Endothelial cell of umbilical vein (primary cell): ENCODE results near the gene TMEM269. TPM values are rescaled to one million over a fixed set of nuclear protein-coding genes. Genes with fewer than 3 reads are reported as not detected.

Source experiments
- BruUV-seq: library from RNA; stranded (reverse); fragments of 400-500 nt; replicated peaks from 2 replicates; lab custom pipeline; 2021; lab: Mats Ljungman, UMichigan
- CTCF ChIA-PET: fragments of 300-600, 350-600 bp; sonication (Branson Sonifier 250); formaldehyde crosslinking; loops from one replicate; lab custom pipeline; 2021; ENCODE audit warnings: antibody characterized with exemption, inconsistent platforms; lab: Charles Lee
- POLR2A ChIA-PET: fragments of 300-600, 350-600 bp; sonication (Branson Sonifier 250); formaldehyde crosslinking; loops from one replicate; lab custom pipeline; 2021; ENCODE audit warnings: antibody characterized with exemption, inconsistent platforms; lab: Charles Lee
- DNase-seq: peaks from one replicate; pipeline ENCODE4 v3.0.0-alpha.2; 2011; ENCODE audit warnings: low read depth, low spot score
- FAIRE-seq: peaks from 2 replicates; lab custom pipeline; 2011; peaks lifted over from hg19 to GRCh38; lab: Jason Lieb, UNC
- H2AFZ ChIP-seq: 2 replicates; pipeline ENCODE4 v1.6.0; 2012; ENCODE audit warnings: low read depth, low read length, control low read depth, inconsistent platforms
- H3K27ac ChIP-seq: 2 replicates; pipeline ENCODE4 v1.5.1; 2011; ENCODE audit warnings: low read depth, mild to moderate bottlenecking, control low read depth, low read length, moderate library complexity; ENCODE audit not compliant: insufficient read depth
- H3K27me3 ChIP-seq, 2 experiments: 2 replicates each; pipeline versions ENCODE4 v1.6.0 to v1.6.1; 2011; ENCODE audit warnings: low read length in 2 of 2, mixed read lengths in 1 of 2; ENCODE audit not compliant: control insufficient read depth in 2 of 2, insufficient read depth in 2 of 2
- H3K36me3 ChIP-seq, 2 experiments: 2 replicates in 1 of 2; 3 replicates in 1 of 2; pipeline ENCODE4 v1.5.1; 2011; ENCODE audit warnings: low read length in 2 of 2, mild to moderate bottlenecking in 1 of 2, moderate library complexity in 1 of 2; ENCODE audit not compliant: control insufficient read depth in 2 of 2, insufficient read depth in 2 of 2; ENCODE audit errors: extremely low read depth in 1 of 2
- H3K4me1 ChIP-seq: 3 replicates; pipeline ENCODE4 v1.5.1; 2011; ENCODE audit warnings: mild to moderate bottlenecking, low read length; ENCODE audit not compliant: control insufficient read depth, insufficient read depth; ENCODE audit errors: extremely low read depth
- H3K4me2 ChIP-seq: 2 replicates; pipeline ENCODE4 v1.6.1; 2011; ENCODE audit warnings: low read length, control low read depth, mixed read lengths; ENCODE audit not compliant: insufficient read depth
- H3K4me3 ChIP-seq, 3 experiments: fragments of 200-600 bp in 1 of 3; sonication (generic), shearing (Covaris generic) in 1 of 3; replicated peaks in 1 of 3; 2 replicates each; pipeline ENCODE4 v1.5.1; 2011 to 2016; ENCODE audit warnings: control low read depth in 3 of 3, low read length in 3 of 3, mild to moderate bottlenecking in 2 of 3, inconsistent platforms in 1 of 3, low read depth in 1 of 3, moderate library complexity in 1 of 3; ENCODE audit not compliant: insufficient read depth in 1 of 3
- H3K79me2 ChIP-seq: 2 replicates; pipeline ENCODE4 v1.6.0; 2012; ENCODE audit warnings: low read length, inconsistent platforms; ENCODE audit not compliant: control insufficient read depth, insufficient read depth
- H3K9ac ChIP-seq: replicated peaks from 2 replicates; pipeline ENCODE3; 2011; ENCODE audit warnings: low read length, control low read depth; ENCODE audit not compliant: insufficient read depth; ENCODE audit errors: extremely low read depth
- H3K9me1 ChIP-seq: replicated peaks from 3 replicates; pipeline ENCODE4 v1.6.0; 2011; ENCODE audit warnings: mild to moderate bottlenecking, low read length; ENCODE audit not compliant: control insufficient read depth, insufficient read depth; ENCODE audit errors: extremely low read depth
- H3K9me3 ChIP-seq: replicated peaks from 2 replicates; pipeline ENCODE4 v1.5.1; 2012; ENCODE audit warnings: low read length, inconsistent platforms; ENCODE audit not compliant: control insufficient read depth, insufficient read depth
- H4K20me1 ChIP-seq: replicated peaks from 2 replicates; pipeline ENCODE3; 2011; ENCODE audit warnings: mild to moderate bottlenecking, low read length; ENCODE audit not compliant: control insufficient read depth, insufficient read depth; ENCODE audit errors: extremely low read depth
- CTCF ChIP-seq, 2 donors: IDR thresholded peaks; 1 replicate in 1 of 2; 2 replicates in 1 of 2; pipeline ENCODE4 v1.5.1; 2011; ENCODE audit warnings: low read length in 2 of 2, mild to moderate bottlenecking in 2 of 2, moderate library complexity in 2 of 2, control low read depth in 1 of 2, inconsistent platforms in 1 of 2, low read depth in 1 of 2; ENCODE audit not compliant: insufficient read depth in 1 of 2; ENCODE audit errors: extremely low read depth in 1 of 2
- EZH2 ChIP-seq: IDR thresholded peaks from 2 replicates; pipeline ENCODE4 v1.6.1; 2012; ENCODE audit warnings: borderline replicate concordance, low read depth, mild to moderate bottlenecking, moderate library complexity, low read length, inconsistent platforms; ENCODE audit not compliant: severe bottlenecking
- FOS ChIP-seq: IDR thresholded peaks from 2 replicates; pipeline ENCODE4 v1.6.1; 2011; ENCODE audit warnings: mild to moderate bottlenecking, low read length, moderate library complexity, borderline replicate concordance; ENCODE audit not compliant: insufficient read depth
- GATA2 ChIP-seq: IDR thresholded peaks from 2 replicates; pipeline ENCODE4 v1.7.0; 2011; ENCODE audit warnings: low read depth, mild to moderate bottlenecking, moderate library complexity, mixed read lengths, low read length; ENCODE audit not compliant: insufficient read length, insufficient read depth
- JUN ChIP-seq: IDR thresholded peaks from 2 replicates; pipeline ENCODE4 v1.6.1; 2011; ENCODE audit warnings: borderline replicate concordance, low read depth; ENCODE audit not compliant: insufficient read length, insufficient read depth
- MAX ChIP-seq: IDR thresholded peaks from 2 replicates; pipeline ENCODE4 v1.6.1; 2011; ENCODE audit not compliant: insufficient read depth, insufficient read length
- MYC ChIP-seq: IDR thresholded peaks from one replicate; pipeline ENCODE4 v1.6.1; 2011; ENCODE audit warnings: mild to moderate bottlenecking, low read depth, low read length
- POLR2A ChIP-seq: IDR thresholded peaks from 2 replicates; pipeline ENCODE4 v1.6.1; 2012; ENCODE audit warnings: low read depth, mild to moderate bottlenecking, control low read depth, low read length
- POLR2AphosphoS5 ChIP-seq: IDR thresholded peaks from 2 replicates; pipeline ENCODE4 v1.6.1; 2012; ENCODE audit warnings: low read depth, mild to moderate bottlenecking, control low read depth, low read length, moderate library complexity; ENCODE audit not compliant: insufficient read depth
- dilution Hi-C: fragments of 300-500 bp; cut with MboI; formaldehyde crosslinking; loops from one replicate; pipeline ENCODE4 v1.15.0; 2019; ENCODE audit warnings: low sequenced_read_pairs; ENCODE audit not compliant: extremely low pct_ligation_motif_present
- intact Hi-C: fragments of 100-400 bp; cut with micrococcal nuclease; formaldehyde crosslinking; loops from one replicate; pipeline ENCODE4 v1.10.0; 2022
- polyA plus RNA-seq, 4 experiments: library from polyadenylated mRNA; depleted of rRNA in 3 of 4; stranded (reverse) in 3 of 4; unstranded in 1 of 4; fragments of >200 nt; gene quantifications; 2 replicates each; pipeline versions ENCODE4 v1.2.1 to v1.2.3, GENCODE V29; 2011 to 2012; ENCODE audit warnings: missing spikeins in 1 of 4
- total RNA-seq: library from RNA; stranded (reverse); gene quantifications from 2 replicates; pipeline ENCODE4 v1.2.3, GENCODE V29; 2021

TMEM269 gene
- total and polyA plus RNA-seq, 2 donors (not counting 3 experiments of a cell fraction or from before 2014, with no cell fraction given), result 0.03 TPM; not detected in 1

DNA sequence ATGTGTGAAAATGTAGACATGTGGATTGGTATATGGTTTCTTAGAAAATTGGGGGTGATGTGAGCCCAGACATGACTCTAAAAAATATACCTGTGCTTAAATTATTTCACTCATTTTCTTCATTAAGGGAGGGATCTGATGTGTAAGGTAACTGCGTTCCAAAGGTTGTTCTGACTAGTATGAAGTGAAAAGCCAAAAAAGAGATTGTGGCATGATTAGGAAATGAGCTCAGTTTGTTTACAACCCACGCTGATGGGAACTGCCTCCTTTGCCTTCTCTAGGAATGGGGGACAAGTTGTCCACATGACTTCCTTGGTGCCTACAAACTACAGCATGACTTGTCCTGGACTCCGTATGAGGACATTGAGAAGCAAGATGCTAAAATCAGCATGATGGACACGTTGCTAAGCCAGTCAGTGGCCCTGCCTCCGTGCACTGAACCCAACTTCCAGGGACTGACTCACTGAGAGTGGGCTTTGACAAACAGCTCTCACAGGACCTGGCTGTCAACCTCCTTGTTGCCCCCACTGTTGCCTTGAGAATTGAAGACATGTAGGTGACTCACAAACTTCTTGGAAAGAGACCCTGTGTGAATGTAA lies 9.8 kb upstream of the TMEM269 start:
- dilution Hi-C loops (no loop called here), intact Hi-C loops (no loop called here)
- Histone ChIP-seq H3K4me1 (no peaks in the 10 kb centered on the region), H2AFZ (no peak overlapping the region), H3K9ac (no peak overlapping the region), H3K79me2 (peaks cover 15% of the 10 kb centered on the region), H3K9me3 (no peaks in the 10 kb centered on the region), H4K20me1 (no peaks in the 10 kb centered on the region), H3K9me1 (no peaks in the 10 kb centered on the region), H3K27ac (no peak overlapping the region), H3K4me3 (no peak overlapping the region), H3K36me3 (peaks cover 6 to 11% of the 10 kb centered on the region in 2 experiments), H3K27me3 (no peaks in the 10 kb centered on the region), H3K4me2 (no peak overlapping the region)
- TF ChIP-seq MYC (no peak), JUN (no peak), GATA2 (no peak), FOS (no peak), POLR2A (no peak), POLR2AphosphoS5 (no peak), CTCF (IDR thresholded peaks at IDR 0.05; ENCODE audit: extremely low read depth in 1 of 2, insufficient read depth in 1 of 2, low read depth in 1 of 2, low read length in 2 of 2) (no peak), EZH2 (no peak), MAX (no peak)
- POLR2A ChIA-PET, result no interaction called here
- FAIRE-seq, result no peak
- DNase-seq, result no peak
- CTCF ChIA-PET, result interaction anchor here (0.5 to 2.5 kb wide), 4 partner anchors 9 to 301 kb away, joined by 3 to 11 read pairs (median 4); partner anchors contain the start of gene P3H1
- BruUV-seq, result no TSS peak
